IMR-90 (cell line): ENCODE results near the gene POU4F1. TPM values are rescaled to one million over a fixed set of nuclear protein-coding genes. Genes with fewer than 3 reads are reported as not detected.

Experiments used
- ATAC-seq: fragments of 200-7000 bp; cut with Tn5 transposase; 2 replicates; pipeline ENCODE4 v1.9.1; 2020; ENCODE audit warnings: low read depth, mild to moderate bottlenecking, moderate library complexity
- BruUV-seq: library from RNA; stranded (reverse); fragments of 400-500 nt; replicated peaks from 2 replicates; lab custom pipeline; 2021; lab: Mats Ljungman, UMichigan
- CTCF ChIA-PET: fragments of 300-600 bp; formaldehyde crosslinking; extraction: SDS; loops from one replicate; lab custom pipeline; 2021; ENCODE audit warnings: antibody characterized with exemption; lab: Yijun Ruan, JAX
- POLR2A ChIA-PET: fragments of 300-600 bp; sonication (Branson Sonifier 250); formaldehyde crosslinking; loops from one replicate; lab custom pipeline; 2022; ENCODE audit warnings: antibody characterized with exemption; ENCODE audit not compliant: unreplicated experiment; lab: Charles Lee
- DNase-seq: peaks from one replicate; pipeline ENCODE4 v3.0.0; 2013
- H2AFZ ChIP-seq: replicated peaks from 2 replicates; pipeline ENCODE3; 2013; ENCODE audit warnings: low read length, mild to moderate bottlenecking; ENCODE audit not compliant: poor library complexity
- H2AK5ac ChIP-seq: 2 replicates; pipeline ENCODE4 v1.6.1; 2013; ENCODE audit warnings: low read depth, low read length, inconsistent platforms
- H2AK9ac ChIP-seq: replicated peaks from 2 replicates; pipeline ENCODE3; 2013; ENCODE audit warnings: mild to moderate bottlenecking, low read depth, low read length, moderate library complexity; ENCODE audit not compliant: poor library complexity
- H2BK120ac ChIP-seq: 2 replicates; pipeline ENCODE4 v1.6.1; 2013; ENCODE audit warnings: low read depth, low read length, inconsistent platforms
- H2BK15ac ChIP-seq: 3 replicates; pipeline ENCODE4 v1.6.1; 2013; ENCODE audit warnings: low read depth, low read length, inconsistent platforms
- H2BK20ac ChIP-seq: 2 replicates; pipeline ENCODE4 v1.6.1; 2013; ENCODE audit warnings: low read depth, mild to moderate bottlenecking, inconsistent platforms, low read length, moderate library complexity
- H2BK5ac ChIP-seq: 2 replicates; pipeline ENCODE4 v1.6.1; 2013; ENCODE audit warnings: mild to moderate bottlenecking, low read depth, low read length, inconsistent platforms; ENCODE audit not compliant: poor library complexity, severe bottlenecking
- H3K14ac ChIP-seq: replicated peaks from 2 replicates; pipeline ENCODE4 v1.6.1; 2013; ENCODE audit warnings: low read depth, low read length, inconsistent platforms
- H3K18ac ChIP-seq: 2 replicates; pipeline ENCODE4 v1.6.1; 2013; ENCODE audit warnings: low read depth, low read length, control low read depth
- H3K23ac ChIP-seq: 2 replicates; pipeline ENCODE4 v1.6.1; 2013; ENCODE audit warnings: low read depth, low read length, inconsistent platforms
- H3K27ac ChIP-seq: 2 replicates; pipeline ENCODE4 v1.5.1; 2013; ENCODE audit warnings: mild to moderate bottlenecking, control low read depth, low read length; ENCODE audit not compliant: insufficient read depth
- H3K27me3 ChIP-seq: 2 replicates; pipeline ENCODE4 v1.6.1; 2013; ENCODE audit warnings: low read length; ENCODE audit not compliant: control insufficient read depth, insufficient read depth
- H3K36me3 ChIP-seq: 2 replicates; pipeline ENCODE4 v1.6.1; 2013; ENCODE audit warnings: low read length, mixed read lengths; ENCODE audit not compliant: control insufficient read depth, insufficient read depth
- H3K4ac ChIP-seq: 2 replicates; pipeline ENCODE4 v1.6.1; 2013; ENCODE audit warnings: low read depth, low read length, inconsistent platforms
- H3K4me1 ChIP-seq: 2 replicates; pipeline ENCODE4 v1.6.1; 2013; ENCODE audit warnings: low read length, mixed read lengths; ENCODE audit not compliant: control insufficient read depth, insufficient read depth
- H3K4me2 ChIP-seq: 2 replicates; pipeline ENCODE4 v1.6.1; 2013; ENCODE audit warnings: low read depth, mild to moderate bottlenecking, control low read depth, low read length, moderate library complexity
- H3K4me3 ChIP-seq: 2 replicates; pipeline ENCODE4 v1.5.1; 2013; ENCODE audit warnings: low read depth, mild to moderate bottlenecking, control low read depth, low read length, moderate library complexity; ENCODE audit not compliant: insufficient read depth
- H3K56ac ChIP-seq: 2 replicates; pipeline ENCODE4 v1.6.1; 2013; ENCODE audit warnings: low read length, inconsistent platforms; ENCODE audit not compliant: insufficient read depth; ENCODE audit errors: extremely low read depth
- H3K79me1 ChIP-seq, 2 experiments: 2 replicates each; pipeline ENCODE4 v1.6.1; 2013; ENCODE audit warnings: low read length in 2 of 2, inconsistent platforms in 1 of 2, low read depth in 1 of 2
- H3K9ac ChIP-seq: 2 replicates; pipeline ENCODE4 v1.6.1; 2013; ENCODE audit warnings: low read depth, low read length, control low read depth
- H3K9me1 ChIP-seq: 2 replicates; pipeline ENCODE4 v1.6.1; 2013; ENCODE audit warnings: low read length, inconsistent platforms; ENCODE audit not compliant: insufficient read depth
- H3K9me3 ChIP-seq: 2 replicates; pipeline ENCODE4 v1.6.1; 2013; ENCODE audit warnings: low read length; ENCODE audit not compliant: control insufficient read depth, insufficient read depth
- H4K20me1 ChIP-seq: 2 replicates; pipeline ENCODE4 v1.6.1; 2013; ENCODE audit warnings: low read length, inconsistent platforms; ENCODE audit not compliant: insufficient read depth
- H4K5ac ChIP-seq: 2 replicates; pipeline ENCODE4 v1.6.1; 2013; ENCODE audit warnings: mild to moderate bottlenecking, low read depth, low read length, control low read depth
- H4K8ac ChIP-seq, 2 experiments: 2 replicates each; pipeline ENCODE4 v1.6.1; 2013; ENCODE audit warnings: low read depth in 2 of 2, low read length in 2 of 2, control low read depth in 1 of 2, inconsistent platforms in 1 of 2
- H4K91ac ChIP-seq: 2 replicates; pipeline ENCODE4 v1.6.1; 2013; ENCODE audit warnings: low read depth, low read length, inconsistent platforms; ENCODE audit not compliant: insufficient read depth
- BHLHE40 ChIP-seq: fragments of 150-350 bp; IDR thresholded peaks from 2 replicates; pipeline ENCODE4 v1.6.1; 2016; ENCODE audit warnings: mild to moderate bottlenecking, low read depth, low read length
- CEBPB ChIP-seq: IDR thresholded peaks from 2 replicates; pipeline ENCODE4 v1.6.1; 2012; ENCODE audit warnings: low read depth, low read length, improper control_type of control experiment
- CHD1 ChIP-seq: IDR thresholded peaks from 2 replicates; pipeline ENCODE4 v1.6.1; 2012; ENCODE audit warnings: low read depth, low read length, improper control_type of control experiment
- MAFK ChIP-seq: IDR thresholded peaks from 2 replicates; pipeline ENCODE4 v1.6.1; 2012; ENCODE audit warnings: low read depth, low read length, improper control_type of control experiment
- MAZ ChIP-seq: IDR thresholded peaks from 2 replicates; pipeline ENCODE4 v1.6.1; 2012; ENCODE audit warnings: low read depth, mild to moderate bottlenecking, low read length, improper control_type of control experiment, moderate library complexity, borderline replicate concordance
- MXI1 ChIP-seq: IDR thresholded peaks from 2 replicates; pipeline ENCODE4 v1.6.1; 2012; ENCODE audit warnings: low read depth, mild to moderate bottlenecking, low read length, moderate library complexity, borderline replicate concordance
- NFE2L2 ChIP-seq: fragments of 150-350 bp; IDR thresholded peaks from 2 replicates; pipeline ENCODE4 v1.6.1; 2016; ENCODE audit warnings: low read depth, mild to moderate bottlenecking, low read length
- POLR2A ChIP-seq: IDR thresholded peaks from 2 replicates; pipeline ENCODE4 v1.6.1; 2012; ENCODE audit warnings: mild to moderate bottlenecking, low read depth, low read length
- RCOR1 ChIP-seq: IDR thresholded peaks from 2 replicates; pipeline ENCODE4 v1.6.1; 2012; ENCODE audit warnings: mild to moderate bottlenecking, low read length, improper control_type of control experiment; ENCODE audit not compliant: insufficient replicate concordance
- RFX5 ChIP-seq: IDR thresholded peaks from 2 replicates; pipeline ENCODE4 v1.8.0; 2012; ENCODE audit warnings: low read depth, mild to moderate bottlenecking, low read length, moderate library complexity
- SMC3 ChIP-seq: fragments of 150-350 bp; IDR thresholded peaks from 2 replicates; pipeline ENCODE4 v1.6.1; 2016; ENCODE audit warnings: low read depth, mild to moderate bottlenecking, antibody characterized with exemption, low read length, moderate library complexity
- WGBS, 2 experiments: methylation state at CpG; one replicate each; pipeline versions ENCODE4 v1.1.5 to v1.1.7; 2013; ENCODE audit warnings: missing lambda C conversion rate in 2 of 2; ENCODE audit not compliant: insufficient read length in 1 of 2; ENCODE audit errors: extremely low coverage in 2 of 2; 5-methylcytosine and 5-hydroxymethylcytosine counted together
- dilution Hi-C: fragments of 300-500 bp; cut with HindIII; formaldehyde crosslinking; loops from one replicate; pipeline ENCODE4 v1.14.3; 2018; ENCODE audit warnings: low sequenced_read_pairs; ENCODE audit not compliant: unreplicated experiment
- in situ Hi-C: fragments of 300-500 bp; cut with MboI; formaldehyde crosslinking; loops from 3 replicates; pipeline ENCODE4 v1.14.3; 2019; ENCODE audit warnings: low sequenced_read_pairs, inconsistent platforms, mixed read lengths
- intact Hi-C: fragments of 100-400 bp; cut with micrococcal nuclease; formaldehyde crosslinking; loops from 2 replicates; pipeline ENCODE4 v1.10.0; 2022
- polyA plus RNA-seq, 3 experiments: library from polyadenylated mRNA; depleted of rRNA; stranded (reverse); fragments of >200 nt; gene quantifications; 2 replicates each; pipeline ENCODE4 v1.2.3, GENCODE V29; 2012; ENCODE audit warnings: low replicate concordance in 1 of 3
- total RNA-seq: library from RNA; depleted of rRNA; stranded (reverse); fragments of >200 nt; gene quantifications from 2 replicates; pipeline ENCODE4 v1.2.3, GENCODE V29; 2012
- TF ChIP-seq, protein P1 (sequence below): conservative IDR thresholded peaks from 2 replicates; pipeline ENCODE4 v1.5.1; 2012; ENCODE audit warnings: mild to moderate bottlenecking, low read depth, low read length, improper control_type of control experiment
- TF ChIP-seq, protein P2 (sequence below): fragments of 150-350 bp; IDR thresholded peaks from 2 replicates; pipeline ENCODE4 v1.6.1; 2016; ENCODE audit warnings: low read depth, mild to moderate bottlenecking, low read length, moderate library complexity, borderline replicate concordance
- TF ChIP-seq, protein P3 (sequence below): fragments of 150-350 bp; IDR thresholded peaks from 2 replicates; pipeline ENCODE4 v1.6.1; 2017; ENCODE audit warnings: mild to moderate bottlenecking, antibody characterized with exemption, low read length, low read depth

Gene POU4F1
- total and polyA plus RNA-seq, 2 of the 4 experiments (the other 2 are of a cell fraction) = 0.02 TPM; not detected in 1

DNA sequence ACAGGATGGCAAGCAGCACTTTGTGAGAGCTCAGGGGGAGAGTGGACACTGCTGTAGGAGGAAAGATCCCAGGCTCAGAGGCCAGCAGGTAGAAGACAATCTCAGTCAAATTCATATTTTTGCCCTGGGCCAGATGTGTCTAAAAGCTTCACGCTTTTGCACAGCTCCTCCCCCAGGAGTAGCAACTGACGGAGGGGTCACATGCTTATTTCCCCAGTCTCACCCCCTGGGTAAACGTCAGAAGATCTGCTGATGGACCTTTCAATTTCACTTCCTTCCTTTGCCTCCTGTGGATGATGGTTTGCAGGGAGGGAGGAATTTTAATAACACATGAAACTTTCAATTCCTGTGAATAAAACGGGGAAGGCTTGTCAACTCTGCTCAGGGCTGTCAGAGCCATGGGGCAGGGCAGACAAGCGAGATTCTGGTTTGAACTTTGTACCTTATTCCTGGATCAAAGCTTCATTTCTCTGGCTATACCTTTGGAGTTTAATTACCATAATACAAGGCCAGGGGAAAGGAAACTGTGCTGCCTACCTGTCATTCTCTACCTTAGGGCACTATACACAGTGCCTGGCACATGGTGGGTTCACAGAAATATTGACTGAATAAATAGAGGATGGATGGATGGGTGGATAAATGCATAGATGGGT is 41.0 kb downstream of the POU4F1 start:
- H3K4me3 ChIP-seq = no peak overlapping the region
- H2BK5ac ChIP-seq = no peak overlapping the region
- no peak overlapping the region for H3K14ac ChIP-seq
- H3K56ac ChIP-seq = no peak overlapping the region
- H3K9ac ChIP-seq = no peak overlapping the region
- no peak overlapping the region for H3K4ac ChIP-seq
- ATAC-seq (no peak), DNase-seq (no peak)
- H2BK120ac ChIP-seq = no peak overlapping the region
- H4K5ac ChIP-seq = no peak overlapping the region
- intact Hi-C loops = no loop called here
- WGBS, 2 experiments = no CpG with 5 or more reads among the region's 5 CpGs
- no peak overlapping the region for H4K91ac ChIP-seq
- no peak overlapping the region for H2BK15ac ChIP-seq
- H4K8ac ChIP-seq = no peak overlapping the region
- H3K9me1 ChIP-seq = no peaks in the 10 kb centered on the region
- no peaks in the 10 kb centered on the region for H3K4me1 ChIP-seq
- no peaks in the 10 kb centered on the region for H3K27me3 ChIP-seq
- H3K4me2 ChIP-seq = no peak overlapping the region
- H3K9me3 ChIP-seq = no peaks in the 10 kb centered on the region
- H4K20me1 ChIP-seq = no peaks in the 10 kb centered on the region
- no peak overlapping the region for H2BK20ac ChIP-seq
- BruUV-seq = no TSS peak
- H2AK9ac ChIP-seq = no peak overlapping the region
- POLR2A ChIA-PET = no interaction called here
- CTCF ChIA-PET = no interaction called here
- no peak overlapping the region for H3K23ac ChIP-seq
- dilution Hi-C loops = no loop called here
- no peaks in the 10 kb centered on the region for H3K36me3 ChIP-seq
- in situ Hi-C loops = no loop called here
- TF ChIP-seq, protein P1, sequence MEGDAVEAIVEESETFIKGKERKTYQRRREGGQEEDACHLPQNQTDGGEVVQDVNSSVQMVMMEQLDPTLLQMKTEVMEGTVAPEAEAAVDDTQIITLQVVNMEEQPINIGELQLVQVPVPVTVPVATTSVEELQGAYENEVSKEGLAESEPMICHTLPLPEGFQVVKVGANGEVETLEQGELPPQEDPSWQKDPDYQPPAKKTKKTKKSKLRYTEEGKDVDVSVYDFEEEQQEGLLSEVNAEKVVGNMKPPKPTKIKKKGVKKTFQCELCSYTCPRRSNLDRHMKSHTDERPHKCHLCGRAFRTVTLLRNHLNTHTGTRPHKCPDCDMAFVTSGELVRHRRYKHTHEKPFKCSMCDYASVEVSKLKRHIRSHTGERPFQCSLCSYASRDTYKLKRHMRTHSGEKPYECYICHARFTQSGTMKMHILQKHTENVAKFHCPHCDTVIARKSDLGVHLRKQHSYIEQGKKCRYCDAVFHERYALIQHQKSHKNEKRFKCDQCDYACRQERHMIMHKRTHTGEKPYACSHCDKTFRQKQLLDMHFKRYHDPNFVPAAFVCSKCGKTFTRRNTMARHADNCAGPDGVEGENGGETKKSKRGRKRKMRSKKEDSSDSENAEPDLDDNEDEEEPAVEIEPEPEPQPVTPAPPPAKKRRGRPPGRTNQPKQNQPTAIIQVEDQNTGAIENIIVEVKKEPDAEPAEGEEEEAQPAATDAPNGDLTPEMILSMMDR = no peak
- TF ChIP-seq SMC3 (no peak), RCOR1 (no peak), BHLHE40 (no peak), MXI1 (no peak), NFE2L2 (no peak), MAFK (no peak), CHD1 (no peak), RFX5 (no peak), MAZ (no peak), CEBPB (no peak), POLR2A (no peak)
- TF ChIP-seq, protein P2, sequence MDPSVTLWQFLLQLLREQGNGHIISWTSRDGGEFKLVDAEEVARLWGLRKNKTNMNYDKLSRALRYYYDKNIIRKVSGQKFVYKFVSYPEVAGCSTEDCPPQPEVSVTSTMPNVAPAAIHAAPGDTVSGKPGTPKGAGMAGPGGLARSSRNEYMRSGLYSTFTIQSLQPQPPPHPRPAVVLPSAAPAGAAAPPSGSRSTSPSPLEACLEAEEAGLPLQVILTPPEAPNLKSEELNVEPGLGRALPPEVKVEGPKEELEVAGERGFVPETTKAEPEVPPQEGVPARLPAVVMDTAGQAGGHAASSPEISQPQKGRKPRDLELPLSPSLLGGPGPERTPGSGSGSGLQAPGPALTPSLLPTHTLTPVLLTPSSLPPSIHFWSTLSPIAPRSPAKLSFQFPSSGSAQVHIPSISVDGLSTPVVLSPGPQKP = no peak
- TF ChIP-seq, protein P3, sequence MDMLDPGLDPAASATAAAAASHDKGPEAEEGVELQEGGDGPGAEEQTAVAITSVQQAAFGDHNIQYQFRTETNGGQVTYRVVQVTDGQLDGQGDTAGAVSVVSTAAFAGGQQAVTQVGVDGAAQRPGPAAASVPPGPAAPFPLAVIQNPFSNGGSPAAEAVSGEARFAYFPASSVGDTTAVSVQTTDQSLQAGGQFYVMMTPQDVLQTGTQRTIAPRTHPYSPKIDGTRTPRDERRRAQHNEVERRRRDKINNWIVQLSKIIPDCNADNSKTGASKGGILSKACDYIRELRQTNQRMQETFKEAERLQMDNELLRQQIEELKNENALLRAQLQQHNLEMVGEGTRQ = no peak
- H3K79me1 ChIP-seq = no peaks in the 10 kb centered on the region
- H3K18ac ChIP-seq = no peak overlapping the region
- H2AFZ ChIP-seq = no peak overlapping the region
- H2AK5ac ChIP-seq = no peak overlapping the region
- no peak overlapping the region for H3K27ac ChIP-seq
